ENCODE measurements around the gene VWA1. TPM values are rescaled to one million over a fixed set of nuclear protein-coding genes. Genes with fewer than 3 reads are reported as not detected.

Gene VWA1, protein sequence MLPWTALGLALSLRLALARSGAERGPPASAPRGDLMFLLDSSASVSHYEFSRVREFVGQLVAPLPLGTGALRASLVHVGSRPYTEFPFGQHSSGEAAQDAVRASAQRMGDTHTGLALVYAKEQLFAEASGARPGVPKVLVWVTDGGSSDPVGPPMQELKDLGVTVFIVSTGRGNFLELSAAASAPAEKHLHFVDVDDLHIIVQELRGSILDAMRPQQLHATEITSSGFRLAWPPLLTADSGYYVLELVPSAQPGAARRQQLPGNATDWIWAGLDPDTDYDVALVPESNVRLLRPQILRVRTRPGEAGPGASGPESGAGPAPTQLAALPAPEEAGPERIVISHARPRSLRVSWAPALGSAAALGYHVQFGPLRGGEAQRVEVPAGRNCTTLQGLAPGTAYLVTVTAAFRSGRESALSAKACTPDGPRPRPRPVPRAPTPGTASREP
- total RNA-seq = 14.4 and 19.1 TPM in 2 replicates

DNA sequence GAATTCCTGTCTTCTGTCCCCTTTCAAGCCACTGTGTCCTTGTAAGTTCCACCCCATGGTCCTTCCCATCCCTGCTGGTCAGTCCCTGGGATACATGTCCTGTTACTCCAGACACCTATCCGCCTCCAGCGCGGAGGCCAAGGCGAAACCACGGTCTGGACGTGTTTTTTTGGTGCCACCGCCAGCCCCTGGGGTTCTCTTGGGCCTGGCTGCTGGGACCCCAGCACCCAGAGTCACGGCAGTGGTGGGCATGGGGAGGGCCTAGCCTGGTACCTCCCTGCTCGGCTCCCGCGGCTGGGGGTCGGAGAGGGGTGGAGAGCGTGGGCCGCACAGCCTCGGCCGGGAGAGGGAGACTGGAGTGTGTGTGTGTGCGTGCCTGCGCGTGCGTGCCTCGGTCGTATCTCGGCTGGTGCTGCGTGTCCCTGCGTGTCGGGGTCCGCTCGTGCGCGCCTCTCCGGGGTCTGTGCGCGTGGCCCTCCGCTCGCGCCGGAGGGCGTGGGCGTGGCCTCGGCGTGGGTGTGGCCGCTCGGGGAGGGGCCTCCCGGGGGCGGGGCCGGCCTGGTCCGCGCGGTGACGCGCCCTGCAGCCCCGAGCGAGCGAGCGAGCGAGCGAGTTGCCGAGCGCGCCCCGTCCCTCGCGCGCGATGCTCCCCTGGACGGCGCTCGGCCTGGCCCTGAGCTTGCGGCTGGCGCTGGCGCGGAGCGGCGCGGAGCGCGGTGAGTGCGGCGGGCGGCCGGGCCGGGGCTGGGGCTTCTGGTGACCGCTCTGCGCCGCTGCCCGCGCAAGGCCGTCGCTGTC is at the start of gene VWA1:
Gene VWA1, plus strand, starts transcription at position 585 of the 798 bp plus-strand sequence. Its CDS starts 59 bp downstream, at position 644.
- no peak for DNase-seq (ENCODE audit: low read depth)

DNA sequence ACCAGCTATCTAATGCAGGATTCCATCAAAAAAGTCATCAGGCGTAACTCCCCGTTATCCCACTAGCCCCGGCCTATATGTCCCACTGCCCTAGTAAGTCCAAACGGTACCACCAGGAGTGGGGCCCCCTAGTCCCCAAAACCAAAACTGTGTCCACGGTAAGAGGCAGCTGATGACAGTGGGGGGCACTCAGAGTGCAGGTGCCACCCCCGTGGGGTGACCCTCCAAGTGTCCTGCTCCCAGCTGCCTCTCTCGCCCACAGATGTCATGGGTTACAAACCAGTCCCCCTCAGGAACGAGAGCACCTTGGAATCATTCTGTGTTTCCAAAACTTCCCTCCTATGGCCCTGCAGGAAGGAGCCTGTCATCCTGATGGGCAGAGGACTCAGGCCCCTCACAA is 49.6 kb upstream of the VWA1 start:
- no peak for DNase-seq (ENCODE audit: low read depth)

DNA sequence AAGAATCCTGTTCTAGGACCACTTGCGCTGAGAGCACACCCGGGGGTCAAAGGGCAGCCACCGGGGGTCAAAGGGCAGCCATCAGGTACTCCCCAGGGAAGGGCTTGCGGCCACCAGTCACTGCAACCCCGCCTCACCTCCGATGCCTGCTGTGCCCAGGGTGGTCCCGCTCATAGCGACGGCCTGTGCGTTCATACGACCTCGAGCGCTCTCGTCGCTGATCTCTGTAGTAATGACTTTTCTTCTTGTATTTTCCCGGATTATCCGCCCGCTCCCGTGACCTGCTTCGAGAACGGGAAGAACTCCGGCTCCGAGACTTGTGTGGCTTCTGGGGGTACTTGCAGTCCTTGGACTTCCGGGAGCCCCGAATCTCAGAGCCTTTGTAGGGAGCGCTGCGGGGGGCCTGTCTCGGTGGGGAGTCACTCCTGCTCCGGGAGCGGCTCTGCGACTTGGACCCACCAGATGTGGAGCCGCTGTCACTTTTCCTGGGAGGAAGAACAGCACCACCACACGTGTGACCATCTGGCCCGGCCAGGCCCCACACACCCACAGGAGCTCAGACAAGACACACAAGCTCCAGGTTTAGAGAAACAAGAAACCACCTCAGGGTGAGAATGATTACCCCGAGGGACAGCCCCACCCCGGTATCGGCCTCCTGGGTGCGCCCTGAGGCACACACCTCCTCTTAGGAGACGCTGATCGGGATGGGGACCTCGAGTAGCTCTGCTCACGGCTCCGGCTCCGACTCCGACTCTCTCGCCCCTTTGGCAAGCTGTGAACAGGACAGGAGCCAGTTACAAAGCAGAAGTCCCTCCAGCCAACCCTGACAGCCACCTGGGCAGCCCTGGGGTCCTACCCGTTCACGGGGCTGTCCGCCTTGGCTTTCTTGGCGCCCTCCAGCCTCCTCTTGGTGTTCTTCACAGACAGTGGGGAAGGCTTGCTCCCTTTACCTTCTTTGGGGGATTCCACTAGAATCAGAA is 48.1 kb upstream of the VWA1 start:
- no peak for DNase-seq (ENCODE audit: low read depth)

DNA sequence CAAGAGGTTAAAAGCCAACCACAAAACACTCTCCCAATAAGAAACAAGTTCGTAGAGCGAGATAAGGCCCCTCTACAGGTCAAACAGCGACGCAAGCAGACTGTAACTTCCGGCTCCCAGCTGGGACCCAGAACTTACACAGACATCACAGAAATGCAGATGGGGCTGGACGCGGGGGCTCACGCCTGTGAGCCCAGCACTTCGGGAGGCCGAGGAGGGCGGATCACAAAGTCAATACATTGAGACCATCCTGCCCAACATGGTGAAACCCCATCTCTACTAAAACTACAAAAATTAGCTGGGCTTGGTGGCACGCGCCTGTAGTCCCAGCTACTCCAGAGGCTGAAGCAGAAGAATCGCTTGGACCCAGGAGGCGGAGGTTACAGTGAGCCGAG is 47.4 kb upstream of the VWA1 start:
- DNase-seq (ENCODE audit: low read depth) = no peak

DNA sequence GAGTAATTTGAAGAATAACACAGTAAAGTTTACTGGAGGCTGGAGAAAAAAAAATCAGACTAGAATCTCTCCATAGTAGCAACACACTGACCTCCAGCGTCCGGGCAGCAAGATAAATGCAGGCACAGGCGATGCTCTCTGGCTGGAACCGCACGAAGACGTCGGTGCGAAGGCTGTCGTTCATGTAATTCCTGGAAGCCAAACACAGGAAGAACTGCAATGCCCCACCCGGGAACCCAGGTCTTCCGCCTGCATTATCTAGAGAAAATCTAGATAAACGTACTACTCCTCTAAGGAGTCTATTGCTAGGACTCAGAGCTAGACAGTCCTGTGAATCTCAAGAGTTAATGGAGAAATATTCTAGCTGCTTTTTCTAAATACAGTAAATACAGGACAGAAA is 44.8 kb upstream of the VWA1 start:
- no peak for DNase-seq (ENCODE audit: low read depth)

DNA sequence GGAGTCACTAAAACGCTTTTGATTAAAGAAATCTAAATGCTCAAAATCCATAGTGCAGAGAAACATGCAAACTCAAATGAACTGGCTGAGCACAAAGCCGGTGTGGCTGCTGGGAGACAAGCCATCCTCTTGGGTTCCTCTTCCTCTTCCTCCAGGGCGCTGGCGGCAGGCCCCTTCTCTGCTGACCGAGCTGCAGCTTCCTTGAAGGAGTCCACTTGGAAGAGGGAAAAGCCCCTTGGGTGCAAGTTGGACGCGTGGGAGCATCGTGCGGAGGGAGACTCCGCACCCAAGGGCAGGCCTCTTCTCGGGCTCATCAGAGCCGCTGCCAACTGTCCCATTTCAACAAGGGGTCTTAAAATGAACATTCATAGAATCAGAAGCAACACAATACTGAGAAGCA is 44.3 kb upstream of the VWA1 start:
- no peak for DNase-seq (ENCODE audit: low read depth)

DNA sequence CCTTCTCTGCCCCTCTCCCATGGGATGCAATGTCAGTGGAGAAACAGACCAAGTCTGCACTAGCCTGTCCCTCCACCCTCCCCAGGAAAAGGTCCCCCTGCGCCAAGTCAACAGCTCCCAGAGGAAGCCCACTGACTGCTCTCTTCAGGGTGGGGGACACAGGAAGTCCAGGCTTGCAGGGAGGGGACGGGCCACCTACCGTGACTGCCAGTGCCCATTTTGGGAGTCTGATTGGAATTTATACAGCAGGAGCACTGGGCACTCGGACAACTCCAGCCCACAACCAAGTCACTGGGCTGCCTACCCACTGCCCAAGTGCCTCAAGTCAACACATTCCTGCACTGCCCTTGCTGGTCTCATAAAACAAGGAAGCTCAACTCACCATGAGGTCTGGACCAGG is 42.5 kb upstream of the VWA1 start:
- no peak for DNase-seq (ENCODE audit: low read depth)

DNA sequence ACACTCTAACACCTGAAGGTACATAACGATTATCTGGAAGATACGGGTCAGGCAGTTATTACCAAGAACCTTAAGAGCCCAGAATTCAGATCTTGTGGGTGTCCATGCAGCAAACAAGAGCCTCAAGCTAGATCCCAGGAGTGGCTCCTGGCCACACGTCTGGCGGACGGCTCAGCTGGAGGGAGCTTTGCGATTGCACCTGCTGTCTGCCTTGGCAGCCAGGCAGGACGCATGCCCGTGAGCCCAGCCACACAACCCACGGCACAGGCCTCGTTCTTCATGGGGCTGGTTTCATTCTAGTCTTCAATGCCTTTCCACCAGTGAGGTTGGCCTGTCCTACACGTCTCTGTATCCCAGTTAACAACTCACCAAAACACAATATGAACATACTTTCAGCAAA is 42.1 kb upstream of the VWA1 start:
- no peak for DNase-seq (ENCODE audit: low read depth)

DNA sequence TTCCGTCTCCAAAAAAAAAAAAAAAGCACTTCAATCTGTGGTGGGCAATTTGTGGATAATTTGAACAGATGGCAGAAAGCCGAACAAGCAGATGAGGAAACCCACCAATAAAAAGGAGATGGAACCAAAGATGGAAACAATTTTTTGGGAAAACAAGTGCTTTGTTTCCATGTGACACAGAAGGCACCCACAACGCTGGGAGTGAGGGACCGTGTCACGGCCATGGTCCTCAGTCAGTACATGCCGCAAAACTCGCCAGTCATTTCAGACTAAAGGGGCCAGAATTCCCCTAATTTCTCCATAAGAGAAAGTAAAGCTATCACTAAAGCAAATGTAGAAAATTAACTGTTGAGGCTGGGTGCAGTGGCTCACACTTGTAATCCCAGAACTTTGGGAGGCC is 41.4 kb upstream of the VWA1 start:
- DNase-seq (ENCODE audit: low read depth) = no peak

DNA sequence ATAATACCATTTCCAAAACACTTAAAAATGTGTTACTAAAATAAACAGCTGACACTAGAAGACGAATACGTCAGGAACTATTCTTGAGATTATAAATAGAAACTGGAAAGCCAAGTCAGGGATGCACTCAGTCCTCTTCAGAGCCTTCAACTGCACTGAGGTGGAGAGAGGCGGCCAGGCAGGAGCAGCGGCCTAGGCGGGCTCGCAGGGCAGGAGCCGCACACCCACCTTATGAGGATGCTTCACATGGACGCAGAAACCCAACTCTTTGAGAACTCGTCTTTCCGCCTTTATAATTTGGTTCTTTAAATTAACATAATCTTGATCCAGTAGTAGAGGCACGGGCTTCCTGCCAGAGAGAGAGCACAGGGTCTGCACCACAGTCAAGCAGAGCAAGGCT is 40.3 kb upstream of the VWA1 start:
- no peak for DNase-seq (ENCODE audit: low read depth)

DNA sequence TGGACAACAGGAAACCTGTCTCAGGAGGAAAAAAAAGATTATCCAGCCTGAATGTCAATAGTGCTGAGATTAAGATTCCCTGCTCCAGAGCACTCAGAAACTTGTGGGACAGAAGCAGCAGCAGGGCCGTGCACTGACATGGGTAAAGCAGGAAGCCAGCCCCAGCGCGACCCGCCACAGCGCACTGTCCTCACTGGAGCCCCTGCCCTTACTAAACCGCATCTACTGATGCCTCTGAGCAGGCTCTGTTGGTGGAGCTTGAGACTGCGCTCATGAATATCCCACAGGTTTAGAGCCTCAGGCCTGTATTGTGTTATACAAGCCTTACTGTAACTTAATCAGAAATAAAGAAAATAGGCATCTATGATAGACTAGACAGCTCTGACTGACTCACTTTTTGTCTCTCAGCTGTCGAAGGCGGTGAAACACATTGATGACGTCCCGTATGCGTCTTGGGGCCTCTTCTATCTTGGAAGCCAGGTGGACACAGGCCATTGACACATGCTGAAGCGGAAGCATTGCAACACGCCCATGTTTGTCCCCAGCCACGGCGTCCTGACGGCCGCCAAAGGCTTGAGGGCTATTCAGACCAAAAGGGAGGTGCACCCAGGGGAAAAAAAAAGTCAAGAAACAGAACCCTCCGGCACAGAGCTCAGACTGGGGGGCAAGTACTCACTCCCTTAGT is 37.5 kb upstream of the VWA1 start:
- DNase-seq (ENCODE audit: low read depth) = no peak

DNA sequence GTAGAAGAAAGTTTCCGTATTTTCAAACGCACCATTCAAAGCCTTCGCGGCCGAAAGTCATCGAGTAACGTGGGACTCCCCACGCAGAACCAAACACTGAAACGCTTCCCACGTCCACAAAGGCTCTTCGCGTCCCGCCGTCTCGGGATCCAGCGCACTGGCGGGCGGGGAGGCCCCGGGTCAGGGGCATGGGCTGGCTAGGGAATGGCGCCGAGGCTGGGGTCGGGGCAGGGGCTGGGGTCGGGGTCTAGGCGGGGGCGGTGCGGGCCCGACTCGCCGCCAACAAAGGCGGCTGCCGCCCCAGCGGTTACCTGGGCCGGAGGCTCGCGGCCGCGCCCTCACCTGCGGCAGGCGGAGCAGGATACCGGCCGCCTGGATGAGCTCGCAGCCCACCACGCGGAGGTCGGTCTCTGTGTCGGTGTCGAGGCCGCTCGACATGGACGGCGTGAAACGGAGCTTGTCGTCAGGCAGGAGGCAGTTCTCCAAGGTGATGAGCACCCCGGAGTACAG is 36.8 kb upstream of the VWA1 start:
- no peak for DNase-seq (ENCODE audit: low read depth)

DNA sequence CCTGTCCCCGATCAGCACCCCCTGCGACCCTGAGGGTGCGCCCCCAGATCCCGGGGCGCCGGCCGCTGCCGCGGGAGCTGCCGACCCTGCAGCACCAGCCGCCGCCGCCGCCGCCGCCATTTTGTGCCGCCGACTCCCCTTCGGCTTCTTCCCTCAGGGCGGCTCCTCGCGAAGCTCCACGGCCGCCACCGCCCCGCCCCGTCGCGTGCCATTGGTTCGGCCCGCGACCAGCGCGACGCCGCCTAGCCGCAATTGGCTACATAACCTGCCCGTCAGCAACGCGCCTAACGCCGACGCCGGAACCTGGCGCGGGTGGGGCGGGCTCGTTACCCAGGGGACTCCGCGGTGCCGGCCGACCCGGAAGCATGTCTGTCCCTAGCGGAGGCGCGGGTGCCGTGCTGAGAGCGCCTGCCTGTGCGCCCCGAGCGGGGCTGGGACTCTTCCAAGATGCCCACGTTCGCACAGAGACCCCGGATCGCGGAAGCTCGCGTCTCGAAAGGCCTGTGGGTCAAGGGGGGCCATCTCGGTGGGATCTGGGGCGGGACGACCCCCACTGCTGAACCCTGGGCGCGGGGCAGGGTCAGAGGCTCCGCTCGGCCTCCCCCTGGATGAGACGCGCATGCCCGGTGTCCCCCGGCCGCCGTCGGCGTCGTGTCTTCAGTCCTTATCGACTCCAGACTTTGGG is 36.2 kb upstream of the VWA1 start, which contains the start of gene CCNL2:
Gene CCNL2, minus strand, starts transcription at position 149 of the 685 bp plus-strand sequence. Its CDS starts 29 bp downstream, at position 120.
- peak; percentile 88 for DNase-seq (ENCODE audit: low read depth)

DNA sequence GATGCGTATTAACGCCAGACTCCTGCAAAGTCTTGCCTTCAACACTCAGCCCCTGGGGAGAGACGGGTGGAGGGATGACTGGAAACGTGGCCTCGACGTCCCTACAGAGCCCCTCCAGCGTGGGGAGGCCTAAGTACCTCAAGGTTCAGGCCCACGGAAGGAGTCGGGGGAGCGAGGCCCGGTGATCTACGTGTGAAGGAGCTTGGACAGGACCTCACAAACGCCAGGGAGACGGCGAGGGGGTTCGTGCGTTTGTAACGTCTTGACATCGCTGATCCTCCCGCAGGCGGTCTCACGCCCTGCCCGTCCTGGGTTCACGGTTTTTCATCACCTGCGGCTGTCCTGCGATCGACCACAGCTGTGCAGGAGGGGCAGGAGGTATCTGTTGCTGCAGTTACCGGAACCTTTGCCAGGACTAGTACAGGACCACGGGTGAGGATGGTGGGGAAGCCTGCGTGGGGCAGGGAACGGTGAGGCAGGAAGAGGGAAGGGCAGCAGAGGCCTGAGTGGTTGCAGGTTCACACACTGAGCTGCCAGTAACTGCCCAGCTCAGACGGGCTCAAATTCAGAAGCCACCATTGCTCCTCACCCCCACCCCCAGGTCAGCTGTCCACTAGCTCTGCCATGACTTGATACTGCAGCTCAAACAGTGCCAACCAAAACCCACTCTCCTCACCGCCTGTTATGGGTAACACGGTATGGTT is 35.5 kb upstream of the VWA1 start:
- DNase-seq (ENCODE audit: low read depth) = no peak

DNA sequence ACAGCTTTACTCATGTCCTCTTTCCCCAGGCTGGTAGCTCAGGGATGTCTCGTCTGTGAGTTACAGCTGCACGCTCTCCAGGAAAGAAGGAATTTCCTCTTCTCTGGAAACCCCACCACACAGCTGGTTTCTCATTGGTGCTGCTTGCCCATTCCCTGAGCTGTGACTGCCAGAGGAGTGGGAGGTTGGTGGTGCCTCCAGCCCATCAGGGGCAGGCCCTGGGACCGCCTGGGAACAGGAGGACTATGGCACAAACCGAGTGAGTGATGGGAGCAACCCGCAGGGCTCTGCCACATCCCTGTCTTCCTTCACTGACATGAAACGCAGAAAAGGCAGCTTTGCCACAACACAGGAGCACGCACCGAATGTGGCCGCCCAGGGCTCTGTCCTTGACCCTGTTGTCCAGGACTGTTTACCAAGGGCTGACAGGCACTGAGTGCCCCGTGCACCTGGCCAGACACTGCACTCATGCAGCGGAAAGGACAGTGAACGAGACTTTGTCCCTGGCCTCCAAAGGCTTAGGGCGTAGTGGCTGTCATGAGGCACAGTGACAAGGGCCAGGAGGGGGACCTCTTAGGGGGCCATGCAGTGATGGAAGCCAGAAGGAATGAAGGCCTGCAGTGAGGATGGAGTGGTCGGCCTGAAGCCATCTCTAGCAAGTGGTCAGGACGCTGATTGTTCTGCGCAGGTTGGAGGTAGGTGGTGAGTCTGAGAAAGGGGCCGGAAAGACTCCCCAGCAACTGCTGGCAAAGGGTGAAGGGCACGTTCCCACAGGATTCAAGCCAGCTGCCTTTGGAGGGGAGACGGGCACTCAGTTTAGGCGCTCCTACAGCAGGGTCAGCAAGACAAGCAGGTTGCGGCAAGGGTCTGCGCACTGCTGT is 34.7 kb upstream of the VWA1 start:
- no peak for DNase-seq (ENCODE audit: low read depth)

DNA sequence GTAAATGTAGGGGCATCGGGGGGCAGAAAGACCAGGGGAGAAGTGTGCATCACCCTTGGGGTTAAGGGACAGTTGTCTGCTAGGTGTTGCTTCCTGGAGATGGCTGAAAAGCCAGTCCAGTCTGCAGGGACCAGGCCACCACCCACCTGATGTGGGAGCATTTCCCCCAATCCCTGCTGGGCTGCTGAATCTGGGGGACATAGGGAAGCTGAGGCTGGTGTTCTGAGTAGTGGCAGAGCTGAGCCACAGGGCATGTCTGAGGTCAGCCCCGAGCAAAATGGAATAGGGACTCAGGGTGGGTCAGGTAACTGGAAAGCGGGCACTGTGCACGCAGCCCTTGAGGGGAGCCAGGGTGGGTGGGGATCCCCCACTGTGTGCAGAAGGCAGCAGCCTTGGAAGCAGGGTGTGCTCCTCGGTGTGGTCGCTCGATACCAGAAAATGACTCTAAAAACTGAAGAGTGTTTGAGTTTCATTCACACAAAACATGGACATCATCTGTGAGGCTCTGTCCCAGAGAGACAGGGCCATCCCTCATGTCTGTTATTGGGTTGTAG is 34.0 kb upstream of the VWA1 start:
- no peak for DNase-seq (ENCODE audit: low read depth)

DNA sequence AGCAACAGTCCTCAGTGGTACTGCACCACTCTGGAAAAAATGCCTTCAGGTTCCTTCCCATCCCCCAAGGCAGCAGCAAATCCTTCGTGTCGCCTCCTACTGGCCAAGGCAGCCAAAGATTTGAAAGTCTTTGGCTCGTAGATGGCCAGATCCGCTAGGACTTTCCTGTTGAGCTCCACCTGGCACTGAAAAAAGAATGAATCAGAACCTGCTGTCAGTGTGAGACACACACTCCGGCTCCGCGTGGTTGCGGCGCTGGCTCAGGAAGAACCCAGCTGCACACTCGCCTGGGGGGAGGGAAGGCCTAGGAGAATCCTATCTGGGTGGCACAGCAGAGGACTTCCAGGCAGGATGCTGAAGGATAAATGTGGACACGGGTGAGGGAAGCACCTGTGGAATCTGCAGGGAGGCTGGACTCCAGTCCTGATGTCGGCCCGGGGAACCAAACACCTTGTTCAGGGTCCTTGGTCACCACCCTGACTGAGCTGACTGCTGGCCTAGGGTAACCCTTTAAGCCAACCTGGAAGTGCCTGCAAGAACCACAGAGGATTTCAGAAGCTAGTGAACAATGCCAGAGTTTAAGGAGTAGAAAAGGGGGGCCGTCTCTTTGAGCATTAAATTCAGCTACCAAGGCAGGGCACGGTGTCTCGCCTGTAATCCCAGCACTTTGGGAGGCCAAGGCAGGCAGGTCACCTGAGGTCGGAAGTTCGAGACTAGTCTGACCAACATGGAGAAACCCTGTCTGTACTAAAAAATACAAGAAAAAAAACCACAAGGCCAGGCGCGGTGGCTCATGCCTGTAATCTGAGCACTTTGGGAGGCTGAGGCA is 33.2 kb upstream of the VWA1 start:
- peak; percentile 61 for DNase-seq (ENCODE audit: low read depth)

All from renal cortical epithelial cell (primary cell).